Esophagus squamous epithelium (tissue), 5 donors: ENCODE results near the gene RDH13. TPM values are rescaled to one million over a fixed set of nuclear protein-coding genes. Genes with fewer than 3 reads are reported as not detected.

Source experiments
- DNase-seq: peaks from one replicate; lab custom pipeline; 2025; lab: John Stamatoyannopoulos, UW
- H3K27ac ChIP-seq, 4 donors: fragments of 200-600 bp; sonication (generic); one replicate each; pipeline ENCODE4 v1.5.1; 2016 to 2019; ENCODE audit warnings: mild to moderate bottlenecking in 1 of 4
- H3K27me3 ChIP-seq, 4 donors: fragments of 200-600 bp; sonication (generic); 1 replicate in 3 of 4; 2 replicates in 1 of 4; pipeline versions ENCODE4 v1.5.1 to v1.6.0; 2017 to 2021; ENCODE audit warnings: antibody characterized with exemption in 1 of 4
- H3K36me3 ChIP-seq, 3 donors: fragments of 200-600 bp; sonication (generic); one replicate each; pipeline ENCODE4 v1.5.1; 2016 to 2019
- H3K4me1 ChIP-seq, 3 donors: fragments of 200-600 bp; sonication (generic); one replicate each; pipeline ENCODE4 v1.5.1; 2017 to 2019
- H3K4me3 ChIP-seq, 4 donors: fragments of 200-600 bp; sonication (generic); 1 replicate in 3 of 4; 2 replicates in 1 of 4; pipeline ENCODE4 v1.5.1; 2016 to 2019; ENCODE audit warnings: mild to moderate bottlenecking in 2 of 4, moderate library complexity in 1 of 4
- H3K9me3 ChIP-seq, 3 donors: fragments of 200-600 bp; sonication (generic); one replicate each; pipeline ENCODE4 v1.5.1; 2016 to 2019
- POLR2A ChIP-seq, 4 donors: fragments of 450-650 bp; IDR thresholded peaks; one replicate each; pipeline ENCODE4 v1.6.1; 2017; ENCODE audit warnings: antibody characterized with exemption in 4 of 4, mild to moderate bottlenecking in 4 of 4, moderate library complexity in 3 of 4
- WGBS, 2 donors: methylation state at CpG; one replicate each; pipeline ENCODE4 v1.1.5; 2018; 5-methylcytosine and 5-hydroxymethylcytosine counted together
- intact Hi-C: fragments of 100-400 bp; cut with DNase I; formaldehyde crosslinking; loops from one replicate; pipeline ENCODE4 v1.15.0; 2022
- total RNA-seq, 4 donors: library from RNA; depleted of rRNA; stranded (reverse); fragments of >200 nt; gene quantifications; one replicate each; pipeline ENCODE4 v1.1.0, GENCODE V29; 2016
- TF ChIP-seq, protein P1 (sequence below), 6 experiments: fragments of 450-650 bp in 4 of 6; fragments of 200-600 bp in 2 of 6; sonication (generic) in 2 of 6; IDR thresholded peaks; one replicate each; pipeline ENCODE4 v1.5.1; 2016 to 2019; ENCODE audit warnings: antibody characterized with exemption in 6 of 6, mild to moderate bottlenecking in 4 of 6, moderate library complexity in 4 of 6
- donor health status: DM: yes; HTN: yes; CAD: no.

The RDH13 gene
- total RNA-seq, 4 donors from 2014 or later: 32.2 to 68.0 (median 41.4) TPM

DNA sequence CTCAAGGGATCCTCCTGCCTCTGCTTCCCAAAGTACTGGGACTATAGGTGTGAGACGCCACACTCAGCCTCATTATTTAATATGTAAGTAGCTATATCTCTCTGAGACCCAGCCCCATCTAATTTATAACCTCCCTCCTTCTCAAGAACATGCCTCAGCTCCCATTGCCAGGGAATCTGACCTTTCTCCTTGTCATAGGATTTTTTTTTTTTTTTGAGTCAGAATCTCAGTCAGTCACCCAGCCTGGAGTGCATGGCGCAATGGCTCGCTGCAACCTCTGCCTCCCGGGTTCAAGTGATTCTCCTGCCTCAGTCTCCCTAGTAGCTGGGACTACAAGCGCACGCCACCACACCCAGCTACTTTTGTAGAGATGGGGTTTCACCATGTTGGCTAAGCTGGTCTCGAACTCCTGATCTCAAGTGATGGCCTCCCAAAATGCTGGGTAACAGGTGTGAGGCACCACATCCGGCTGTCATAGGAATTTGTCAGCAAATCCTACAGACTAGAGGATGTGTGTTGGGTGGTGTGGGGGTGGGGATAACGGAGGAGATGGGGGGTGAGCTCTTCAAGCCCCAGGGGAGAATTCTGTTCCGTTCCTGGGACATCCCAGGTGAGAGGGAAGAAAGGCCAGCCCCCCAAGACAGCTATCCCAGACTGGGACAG is 7.6 kb upstream of the RDH13 start:
- Histone ChIP-seq H3K27ac (peak overlapping the region; percentile 81 to 91 (median 86)), H3K36me3 (no peaks in the 10 kb centered on the region), H3K4me1 (peaks cover 0 to 53% (median 7%) of the 10 kb centered on the region in 3 donors), H3K9me3 (no peaks in the 10 kb centered on the region), H3K4me3 (no peak overlapping the region), H3K27me3 (peaks cover 0 to 83% (median 8%) of the 10 kb centered on the region in 4 donors)
- TF ChIP-seq, protein P1, sequence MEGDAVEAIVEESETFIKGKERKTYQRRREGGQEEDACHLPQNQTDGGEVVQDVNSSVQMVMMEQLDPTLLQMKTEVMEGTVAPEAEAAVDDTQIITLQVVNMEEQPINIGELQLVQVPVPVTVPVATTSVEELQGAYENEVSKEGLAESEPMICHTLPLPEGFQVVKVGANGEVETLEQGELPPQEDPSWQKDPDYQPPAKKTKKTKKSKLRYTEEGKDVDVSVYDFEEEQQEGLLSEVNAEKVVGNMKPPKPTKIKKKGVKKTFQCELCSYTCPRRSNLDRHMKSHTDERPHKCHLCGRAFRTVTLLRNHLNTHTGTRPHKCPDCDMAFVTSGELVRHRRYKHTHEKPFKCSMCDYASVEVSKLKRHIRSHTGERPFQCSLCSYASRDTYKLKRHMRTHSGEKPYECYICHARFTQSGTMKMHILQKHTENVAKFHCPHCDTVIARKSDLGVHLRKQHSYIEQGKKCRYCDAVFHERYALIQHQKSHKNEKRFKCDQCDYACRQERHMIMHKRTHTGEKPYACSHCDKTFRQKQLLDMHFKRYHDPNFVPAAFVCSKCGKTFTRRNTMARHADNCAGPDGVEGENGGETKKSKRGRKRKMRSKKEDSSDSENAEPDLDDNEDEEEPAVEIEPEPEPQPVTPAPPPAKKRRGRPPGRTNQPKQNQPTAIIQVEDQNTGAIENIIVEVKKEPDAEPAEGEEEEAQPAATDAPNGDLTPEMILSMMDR (IDR thresholded peaks at IDR 0.05): no peak
- TF ChIP-seq POLR2A (IDR thresholded peaks at IDR 0.05): no peak
- WGBS, 2 donors: 54 to 71% methylated on average over 6 of the region's 10 CpGs
- intact Hi-C loops: no loop called here
- no peak for DNase-seq

DNA sequence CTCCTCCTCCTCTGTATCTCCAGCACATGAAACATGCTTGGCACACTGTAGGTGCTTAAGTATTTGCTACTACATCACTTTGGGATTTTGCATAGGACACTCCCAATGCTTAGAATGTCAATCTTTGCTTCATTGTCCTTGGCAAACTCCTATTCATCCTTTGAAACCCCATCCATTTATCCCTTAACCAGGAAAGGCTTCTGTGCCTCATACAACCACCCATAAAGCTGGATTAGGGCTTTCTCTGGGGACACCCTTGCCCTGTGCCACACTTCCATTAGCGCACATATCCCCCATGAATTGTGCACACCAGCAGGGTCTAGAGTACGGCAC is 6.9 kb upstream of the RDH13 start:
- WGBS, 2 donors: 100% methylated on average over 2 of the region's 2 CpGs
- H3K4me3 ChIP-seq: peak overlapping the region in 2 of 4 donors; percentile 36 to 58

GRCh38 chr19:55068950-55069864 is 6.3 kb upstream of the RDH13 start:
- WGBS, 2 donors: 2 to 5% methylated on average over 17 to 21 of the region's 30 CpGs
- intact Hi-C loops: no loop called here
- TF ChIP-seq, protein P1 (IDR thresholded peaks at IDR 0.05): no peak
- TF ChIP-seq POLR2A (IDR thresholded peaks at IDR 0.05): peak in 1 of 4 donors; percentile 13
- Histone ChIP-seq H3K27ac (peak overlapping the region; percentile 81 to 91 (median 86)), H3K36me3 (no peaks in the 10 kb centered on the region), H3K4me1 (peaks cover 0 to 45% (median 7%) of the 10 kb centered on the region in 3 donors), H3K27me3 (peaks cover 0 to 82% (median 7%) of the 10 kb centered on the region in 4 donors), H3K4me3 (peak overlapping the region; percentile 18 to 58 (median 36)), H3K9me3 (no peaks in the 10 kb centered on the region)
- DNase-seq: no peak

More for the DNA sequence above, 6.9 kb upstream of the RDH13 start:
- TF ChIP-seq, protein P1 (IDR thresholded peaks at IDR 0.05): no peak
- no peak for TF ChIP-seq POLR2A (IDR thresholded peaks at IDR 0.05)
- H3K4me1 ChIP-seq: peaks cover 0 to 45% (median 7%) of the 10 kb centered on the region in 3 donors
- H3K9me3 ChIP-seq: no peaks in the 10 kb centered on the region
- H3K27me3 ChIP-seq: peaks cover 0 to 83% (median 7%) of the 10 kb centered on the region in 4 donors
- no peak for DNase-seq
- H3K36me3 ChIP-seq: no peaks in the 10 kb centered on the region
- peak overlapping the region; percentile 81 to 91 (median 86) for H3K27ac ChIP-seq
- intact Hi-C loops: no loop called here

DNA sequence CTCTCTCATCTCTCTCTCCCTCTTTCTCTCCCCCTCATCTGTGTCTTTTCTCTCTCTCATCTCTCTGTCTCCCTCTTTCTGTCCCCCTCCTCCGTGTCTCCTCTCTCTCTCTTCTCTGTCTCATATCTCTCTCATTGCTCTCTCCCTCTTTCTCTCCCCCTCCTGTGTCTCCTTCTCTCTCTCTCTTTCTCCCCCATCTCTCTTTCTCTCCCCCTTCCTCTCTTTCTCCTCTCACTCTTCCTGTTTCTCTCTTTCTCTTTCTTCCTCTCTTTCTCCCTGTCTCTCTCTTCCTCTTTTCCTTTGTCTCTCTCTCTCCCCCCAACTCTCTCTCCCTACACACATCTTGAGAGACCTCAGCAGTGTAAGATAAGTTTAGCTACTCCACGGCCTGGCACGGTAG is 4.9 kb upstream of the RDH13 start:
- DNase-seq: no peak
- Histone ChIP-seq H3K36me3 (no peaks in the 10 kb centered on the region), H3K4me1 (peaks cover 0 to 45% (median 7%) of the 10 kb centered on the region in 3 donors), H3K27ac (peak overlapping the region in 3 of 4 donors; percentile 83 to 91 (median 88)), H3K9me3 (no peaks in the 10 kb centered on the region), H3K27me3 (peaks cover 0 to 69% (median 7%) of the 10 kb centered on the region in 4 donors), H3K4me3 (peak overlapping the region in 2 of 4 donors; percentile 10 to 18)
- TF ChIP-seq, protein P1 (IDR thresholded peaks at IDR 0.05): no peak
- no peak for TF ChIP-seq POLR2A (IDR thresholded peaks at IDR 0.05)
- intact Hi-C loops: no loop called here
- WGBS, 2 donors: 24 to 35% methylated on average over 3 of the region's 3 CpGs
